GM18870 (cell line): ENCODE data around the gene UBE4B.
"Not testable (repeated sequence)": the region's sequence is repeated elsewhere in the genome, so short reads cannot be mapped to it uniquely, and the experiment has no call there.

Experiments
- ATAC-seq: cut with Tn5 transposase; IDR thresholded peaks from one replicate; pipeline ENCODE4 v1.9.1; 2021; ENCODE audit warnings: moderate library complexity; ENCODE audit not compliant: unreplicated experiment

Gene UBE4B

GRCh38 chr1:10070206-10070605, 37.4 kb downstream of the UBE4B start:
- ATAC-seq, result no peak

- no peak for ATAC-seq
These were observed 38.9 kb downstream of the UBE4B start for GRCh38 chr1:10071640-10072039.

GRCh38 chr1:10073371-10073770, 40.6 kb downstream of the UBE4B start:
- not testable (repeated sequence) for ATAC-seq

- no peak for ATAC-seq
These were observed 41.5 kb downstream of the UBE4B start for GRCh38 chr1:10074059-10074851.

- no peak for ATAC-seq
These were observed 42.3 kb downstream of the UBE4B start for GRCh38 chr1:10074852-10075730.

GRCh38 chr1:10075732-10076131, 43.0 kb downstream of the UBE4B start:
- ATAC-seq, result no peak

GRCh38 chr1:10078494-10078893, 45.7 kb downstream of the UBE4B start:
- ATAC-seq, result no peak

GRCh38 chr1:10080523-10080922, 47.8 kb downstream of the UBE4B start:
- ATAC-seq, result no peak

GRCh38 chr1:10082785-10083479, 50.2 kb downstream of the UBE4B start:
- no peak for ATAC-seq

- no peak for ATAC-seq
These were observed 51.3 kb downstream of the UBE4B start for GRCh38 chr1:10084045-10084444.

- no peak for ATAC-seq
These were observed 52.3 kb downstream of the UBE4B start for GRCh38 chr1:10085076-10085475.

- no peak for ATAC-seq
These were observed 54.5 kb downstream of the UBE4B start for GRCh38 chr1:10087210-10087609.

GRCh38 chr1:10101929-10102328, 69.2 kb downstream of the UBE4B start:
- no peak for ATAC-seq

GRCh38 chr1:10103193-10103592, 70.4 kb downstream of the UBE4B start:
- ATAC-seq, result no peak

- ATAC-seq, result no peak
These were observed 72.1 kb downstream of the UBE4B start for GRCh38 chr1:10104834-10105233.

- no peak for ATAC-seq
These were observed 72.7 kb downstream of the UBE4B start for GRCh38 chr1:10105484-10105883.

- ATAC-seq, result no peak
These were observed 73.5 kb downstream of the UBE4B start for GRCh38 chr1:10106241-10106640.

- ATAC-seq, result no peak
These were observed 74.2 kb downstream of the UBE4B start for GRCh38 chr1:10106756-10107475.

- not testable (repeated sequence) for ATAC-seq
These were observed 74.7 kb downstream of the UBE4B start for GRCh38 chr1:10107476-10107847.

GRCh38 chr1:10108134-10108663, 75.4 kb downstream of the UBE4B start:
- ATAC-seq, result no peak
